GM19438 (cell line): ENCODE results near the gene CAMK1G.

Experiments used
- ATAC-seq: cut with Tn5 transposase; IDR thresholded peaks from one replicate; pipeline ENCODE4 v1.9.1; 2021; ENCODE audit warnings: low read depth; ENCODE audit not compliant: unreplicated experiment

The CAMK1G gene

GRCh38 chr1:209583408-209583807, at the start of gene CAMK1G:
CAMK1G (plus strand) TSS chr1:209583714; CDS start chr1:209594984, 11,270 bp downstream.
- ATAC-seq = no peak

- no peak for ATAC-seq
Observed at GRCh38 chr1:209534496-209535250, 48.8 kb upstream of the CAMK1G start.

- no peak for ATAC-seq
Observed at GRCh38 chr1:209536843-209537242, 46.7 kb upstream of the CAMK1G start.

- no peak for ATAC-seq
Observed at GRCh38 chr1:209537336-209538114, 46.0 kb upstream of the CAMK1G start.

GRCh38 chr1:209539576-209539975, 43.9 kb upstream of the CAMK1G start:
- no peak for ATAC-seq

GRCh38 chr1:209542585-209542984, 40.9 kb upstream of the CAMK1G start:
- no peak for ATAC-seq

GRCh38 chr1:209544098-209544497, 39.4 kb upstream of the CAMK1G start:
- no peak for ATAC-seq

- no peak for ATAC-seq
Observed at GRCh38 chr1:209545423-209545822, 38.1 kb upstream of the CAMK1G start.

- ATAC-seq = no peak
Observed at GRCh38 chr1:209546390-209547085, 37.0 kb upstream of the CAMK1G start.

GRCh38 chr1:209547626-209548025, 35.9 kb upstream of the CAMK1G start:
- no peak for ATAC-seq

GRCh38 chr1:209549443-209550205, 33.9 kb upstream of the CAMK1G start:
- ATAC-seq = no peak

- ATAC-seq = no peak
Observed at GRCh38 chr1:209550519-209550918, 33.0 kb upstream of the CAMK1G start.

GRCh38 chr1:209552406-209553264, 30.9 kb upstream of the CAMK1G start:
- no peak for ATAC-seq

GRCh38 chr1:209554761-209555611, 28.5 kb upstream of the CAMK1G start:
- ATAC-seq = no peak

GRCh38 chr1:209556162-209556690, 27.3 kb upstream of the CAMK1G start:
- ATAC-seq = no peak

- no peak for ATAC-seq
Observed at GRCh38 chr1:209557221-209557620, 26.3 kb upstream of the CAMK1G start.

- no peak for ATAC-seq
Observed at GRCh38 chr1:209560529-209560928, 23.0 kb upstream of the CAMK1G start.

GRCh38 chr1:209560952-209561351, 22.6 kb upstream of the CAMK1G start:
- ATAC-seq = no peak
